Measurements from ENCODE around the gene N4BP2L2.

N4BP2L2 gene

DNA sequence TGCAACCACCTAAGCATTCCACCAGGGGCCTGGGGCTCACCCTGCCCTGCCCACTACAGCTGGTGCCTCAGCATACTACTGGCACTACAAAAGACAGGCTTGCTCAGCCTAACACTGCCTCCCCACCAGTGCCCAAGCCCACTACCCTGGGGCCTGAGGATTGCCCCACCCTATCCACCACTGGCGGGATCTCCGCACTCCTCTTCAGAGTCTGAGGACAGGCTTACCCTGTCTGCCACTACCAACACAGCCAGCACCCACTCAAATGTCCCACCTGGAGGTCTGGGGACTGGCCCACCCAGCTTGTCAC is 83.0 kb downstream of the N4BP2L2 start:
- no peak overlapping the region for H3K4me3 ChIP-seq (ENCODE audit: low read depth, low read length)
- TF ChIP-seq, protein P1, sequence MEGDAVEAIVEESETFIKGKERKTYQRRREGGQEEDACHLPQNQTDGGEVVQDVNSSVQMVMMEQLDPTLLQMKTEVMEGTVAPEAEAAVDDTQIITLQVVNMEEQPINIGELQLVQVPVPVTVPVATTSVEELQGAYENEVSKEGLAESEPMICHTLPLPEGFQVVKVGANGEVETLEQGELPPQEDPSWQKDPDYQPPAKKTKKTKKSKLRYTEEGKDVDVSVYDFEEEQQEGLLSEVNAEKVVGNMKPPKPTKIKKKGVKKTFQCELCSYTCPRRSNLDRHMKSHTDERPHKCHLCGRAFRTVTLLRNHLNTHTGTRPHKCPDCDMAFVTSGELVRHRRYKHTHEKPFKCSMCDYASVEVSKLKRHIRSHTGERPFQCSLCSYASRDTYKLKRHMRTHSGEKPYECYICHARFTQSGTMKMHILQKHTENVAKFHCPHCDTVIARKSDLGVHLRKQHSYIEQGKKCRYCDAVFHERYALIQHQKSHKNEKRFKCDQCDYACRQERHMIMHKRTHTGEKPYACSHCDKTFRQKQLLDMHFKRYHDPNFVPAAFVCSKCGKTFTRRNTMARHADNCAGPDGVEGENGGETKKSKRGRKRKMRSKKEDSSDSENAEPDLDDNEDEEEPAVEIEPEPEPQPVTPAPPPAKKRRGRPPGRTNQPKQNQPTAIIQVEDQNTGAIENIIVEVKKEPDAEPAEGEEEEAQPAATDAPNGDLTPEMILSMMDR (IDR thresholded peaks at IDR 0.05; ENCODE audit: low read depth, low read length), result no peak
- DNase-seq (ENCODE audit: low read depth, low spot score), result no peak
- in situ Hi-C loops (cut with HindIII; ENCODE audit: low sequenced_read_pairs), result no loop called here

DNA sequence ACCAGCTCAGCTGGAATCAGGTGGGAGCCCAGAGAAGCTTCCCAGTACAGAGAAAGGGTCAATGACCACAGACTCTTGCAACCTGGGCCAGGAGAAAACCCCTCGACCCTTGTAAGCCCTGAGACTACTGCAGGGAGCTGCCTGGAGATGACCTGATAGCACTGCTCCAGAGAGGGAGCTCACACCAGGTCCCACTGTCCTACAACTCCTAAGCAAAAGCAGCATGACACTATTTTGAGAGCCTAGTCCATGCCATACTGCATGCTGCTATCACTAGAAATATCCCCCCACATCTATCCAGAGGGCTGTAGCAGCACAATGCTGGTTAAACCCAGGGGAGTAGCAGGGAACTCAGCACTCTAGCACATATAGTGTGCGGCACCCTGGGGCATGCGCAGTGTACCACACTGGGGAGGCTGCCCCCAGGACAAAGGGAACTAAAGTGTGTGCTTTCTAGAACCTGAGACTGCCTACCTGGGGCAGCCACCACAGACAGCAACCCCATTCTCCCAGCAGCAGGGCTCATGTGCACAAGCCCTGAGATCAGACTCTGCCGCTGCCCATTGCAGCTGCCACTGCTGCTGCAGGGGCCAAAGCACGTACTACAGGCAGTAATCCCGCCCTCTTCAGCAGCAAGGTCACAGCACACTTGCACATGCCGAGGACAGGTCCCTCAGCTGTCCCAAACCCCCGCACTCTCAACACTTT is 83.6 kb downstream of the N4BP2L2 start:
- TF ChIP-seq, protein P1 (IDR thresholded peaks at IDR 0.05; ENCODE audit: low read depth, low read length), result no peak
- DNase-seq (ENCODE audit: low read depth, low spot score), result no peak
- no peak overlapping the region for H3K4me3 ChIP-seq (ENCODE audit: low read depth, low read length)
- in situ Hi-C loops (cut with HindIII; ENCODE audit: low sequenced_read_pairs), result no loop called here

DNA sequence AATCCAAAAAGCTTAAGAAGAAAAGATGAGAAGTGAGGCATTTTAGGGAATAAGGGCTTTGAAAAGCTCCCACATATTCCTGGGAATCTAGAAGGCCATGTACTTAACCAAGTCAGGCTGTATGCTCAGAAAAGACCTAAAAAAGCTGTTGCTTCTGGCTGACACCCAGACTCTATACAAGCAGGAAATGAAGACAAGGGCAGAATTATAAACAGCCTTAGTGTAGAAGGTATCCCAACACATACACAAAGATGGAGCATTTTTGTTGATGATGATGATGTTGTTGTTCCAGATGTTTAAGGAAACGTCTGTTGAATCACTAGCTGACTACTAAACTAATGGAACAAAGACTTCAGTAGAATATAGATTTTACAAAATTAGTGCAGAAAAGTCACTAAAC is 84.6 kb downstream of the N4BP2L2 start:
- no peak for DNase-seq (ENCODE audit: low read depth, low spot score)
- in situ Hi-C loops (cut with HindIII; ENCODE audit: low sequenced_read_pairs), result no loop called here
- no peak overlapping the region for H3K4me3 ChIP-seq (ENCODE audit: low read depth, low read length)
- TF ChIP-seq, protein P1 (IDR thresholded peaks at IDR 0.05; ENCODE audit: low read depth, low read length), result no peak

DNA sequence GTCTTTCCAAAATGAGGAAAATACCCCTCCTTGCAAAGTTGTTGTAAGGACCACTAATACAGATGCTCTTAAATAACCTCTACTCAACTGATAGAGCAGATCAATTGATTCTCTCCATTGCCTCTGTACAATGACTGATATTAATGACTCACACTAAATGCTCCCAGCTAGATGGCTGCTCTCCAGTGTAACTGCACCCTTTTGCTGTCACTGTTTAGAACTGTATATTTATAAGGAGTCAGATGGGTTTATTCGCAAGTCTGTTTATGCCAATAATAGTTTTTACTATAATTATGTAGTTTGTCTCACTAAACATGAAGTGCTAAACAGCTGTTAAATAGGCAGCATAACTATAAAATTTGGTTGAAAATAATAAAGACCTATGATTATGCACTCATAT is 89.6 kb downstream of the N4BP2L2 start:
- no peak overlapping the region for H3K4me3 ChIP-seq (ENCODE audit: low read depth, low read length)
- in situ Hi-C loops (cut with HindIII; ENCODE audit: low sequenced_read_pairs), result no loop called here
- TF ChIP-seq, protein P1 (IDR thresholded peaks at IDR 0.05; ENCODE audit: low read depth, low read length), result no peak
- no peak for DNase-seq (ENCODE audit: low read depth, low spot score)

DNA sequence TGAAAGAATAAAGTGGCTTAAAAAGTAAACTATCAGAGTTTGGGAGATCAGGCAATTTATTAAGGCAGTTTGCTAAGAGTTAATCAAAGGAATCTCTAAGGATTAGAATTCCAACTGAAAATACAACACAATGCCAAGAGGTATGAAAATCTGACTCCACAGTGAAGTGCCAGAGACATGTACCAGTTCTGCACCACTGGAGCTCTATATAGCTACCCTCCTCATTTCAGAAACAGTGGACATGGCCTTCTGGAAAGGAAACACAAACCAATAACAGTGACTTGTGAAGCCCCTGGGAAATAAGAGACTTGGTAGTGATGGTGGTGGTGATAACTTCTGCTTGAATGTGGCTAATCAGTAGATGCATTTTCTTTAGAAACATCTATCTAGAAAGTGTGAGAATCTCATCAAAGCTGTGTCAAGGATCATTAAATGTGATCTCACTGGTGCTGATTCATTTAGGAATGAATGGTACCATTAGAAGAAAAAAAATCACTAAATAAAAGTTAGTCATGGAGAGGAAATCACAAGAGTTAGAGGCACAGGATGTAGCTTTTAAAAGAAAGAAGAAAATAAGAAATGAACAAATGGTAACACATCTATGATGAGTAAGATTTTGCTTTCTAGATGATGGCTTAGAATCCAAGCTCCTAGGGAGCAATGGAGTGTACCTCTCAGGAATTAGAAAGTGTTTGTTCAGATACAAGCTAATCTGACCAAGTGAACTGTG is 90.5 kb downstream of the N4BP2L2 start:
- in situ Hi-C loops (cut with HindIII; ENCODE audit: low sequenced_read_pairs), result no loop called here
- TF ChIP-seq, protein P1 (IDR thresholded peaks at IDR 0.05; ENCODE audit: low read depth, low read length), result no peak
- H3K4me3 ChIP-seq (ENCODE audit: low read depth, low read length), result no peak overlapping the region
- no peak for DNase-seq (ENCODE audit: low read depth, low spot score)

GRCh38 chr13:32446773-32447465 is 91.7 kb downstream of the N4BP2L2 start:
- in situ Hi-C loops (cut with HindIII; ENCODE audit: low sequenced_read_pairs), result no loop called here
- no peak for DNase-seq (ENCODE audit: low read depth, low spot score)
- H3K4me3 ChIP-seq (ENCODE audit: low read depth, low read length), result no peak overlapping the region

More at GRCh38 chr13:32446773-32447465, 91.7 kb downstream of the N4BP2L2 start:
- TF ChIP-seq, protein P1 (IDR thresholded peaks at IDR 0.05; ENCODE audit: low read depth, low read length), result no peak

All from astrocyte of the spinal cord (primary cell).